Mesothelial cell of epicardium (in vitro differentiated cells): ENCODE data around the gene IGF1R. TPM values are rescaled to one million over a fixed set of nuclear protein-coding genes. Genes with fewer than 3 reads are reported as not detected.

Experiments used
- DNase-seq, 2 experiments: peaks; one replicate each; pipeline ENCODE4 v3.0.0; 2021; ENCODE audit warnings: low spot score in 2 of 2; ENCODE audit not compliant: unreplicated experiment in 2 of 2
- H3K27ac Mint-ChIP-seq: 2 replicates; pipeline ENCODE4 v1.8.0; 2021; ENCODE audit warnings: mixed read lengths
- H3K27me3 Mint-ChIP-seq: 2 replicates; pipeline ENCODE4 v1.8.0; 2021; ENCODE audit warnings: low read depth, mixed read lengths
- H3K36me3 Mint-ChIP-seq: 2 replicates; pipeline ENCODE4 v1.8.0; 2021; ENCODE audit warnings: mixed read lengths
- H3K4me1 Mint-ChIP-seq: 2 replicates; pipeline ENCODE4 v1.8.0; 2021; ENCODE audit warnings: mixed read lengths
- H3K4me3 Mint-ChIP-seq: 2 replicates; pipeline ENCODE4 v1.8.0; 2021; ENCODE audit warnings: mild to moderate bottlenecking, moderate library complexity, mixed read lengths
- H3K9me3 Mint-ChIP-seq: 2 replicates; pipeline ENCODE4 v1.8.0; 2021; ENCODE audit warnings: mixed read lengths
- CTCF ChIP-seq: fragments of 200-600 bp; sonication (generic); IDR thresholded peaks from one replicate; pipeline ENCODE4 v1.5.0; 2021; ENCODE audit warnings: antibody characterized with exemption; ENCODE audit not compliant: unreplicated experiment
- total RNA-seq: library from RNA; stranded (reverse); gene quantifications from 3 replicates; pipeline ENCODE4 v1.2.1, GENCODE V29; 2021

Gene IGF1R
- total RNA-seq, 1 donor from 2014 or later = 113 TPM

- H3K27ac Mint-ChIP-seq = no peak overlapping the region
- no peak overlapping the region for H3K4me3 Mint-ChIP-seq
- H3K36me3 Mint-ChIP-seq = no peaks in the 10 kb centered on the region
- H3K4me1 Mint-ChIP-seq = peaks cover 24% of the 10 kb centered on the region
- TF ChIP-seq CTCF = no peak
- H3K9me3 Mint-ChIP-seq = no peaks in the 10 kb centered on the region
- no peak for DNase-seq
- H3K27me3 Mint-ChIP-seq = no peaks in the 10 kb centered on the region
These were observed 138.4 kb downstream of the IGF1R start for GRCh38 chr15:98786717-98787116.

GRCh38 chr15:98787194-98787593 lies 138.9 kb downstream of the IGF1R start:
- TF ChIP-seq CTCF = no peak
- Mint-ChIP-seq H3K4me3 (no peak overlapping the region), H3K27me3 (no peaks in the 10 kb centered on the region), H3K4me1 (peaks cover 24% of the 10 kb centered on the region), H3K9me3 (no peaks in the 10 kb centered on the region), H3K27ac (no peak overlapping the region), H3K36me3 (no peaks in the 10 kb centered on the region)
- no peak for DNase-seq

GRCh38 chr15:98787936-98788757 lies 139.8 kb downstream of the IGF1R start:
- DNase-seq = no peak
- Mint-ChIP-seq H3K27ac (peak overlapping the region; percentile 3), H3K4me3 (no peak overlapping the region), H3K36me3 (no peaks in the 10 kb centered on the region), H3K27me3 (no peaks in the 10 kb centered on the region), H3K4me1 (peaks cover 28% of the 10 kb centered on the region), H3K9me3 (no peaks in the 10 kb centered on the region)
- no peak for TF ChIP-seq CTCF

GRCh38 chr15:98789020-98789419 lies 140.7 kb downstream of the IGF1R start:
- Mint-ChIP-seq H3K9me3 (no peaks in the 10 kb centered on the region), H3K4me1 (peaks cover 32% of the 10 kb centered on the region), H3K36me3 (no peaks in the 10 kb centered on the region), H3K27me3 (no peaks in the 10 kb centered on the region), H3K4me3 (no peak overlapping the region), H3K27ac (peak overlapping the region; percentile 3)
- TF ChIP-seq CTCF = no peak
- DNase-seq = no peak

- Mint-ChIP-seq H3K27me3 (no peaks in the 10 kb centered on the region), H3K36me3 (no peaks in the 10 kb centered on the region), H3K4me3 (no peak overlapping the region), H3K4me1 (peaks cover 39% of the 10 kb centered on the region), H3K27ac (no peak overlapping the region), H3K9me3 (no peaks in the 10 kb centered on the region)
- no peak for TF ChIP-seq CTCF
- no peak for DNase-seq
These were observed 141.9 kb downstream of the IGF1R start for GRCh38 chr15:98790270-98790669.
